Brain pericyte (primary cell): ENCODE data around the gene IRX2.

Source experiments
- DNase-seq: peaks from one replicate; pipeline ENCODE4 v3.0.0-alpha.2; 2012; ENCODE audit warnings: low read depth, low spot score

IRX2 gene

DNA sequence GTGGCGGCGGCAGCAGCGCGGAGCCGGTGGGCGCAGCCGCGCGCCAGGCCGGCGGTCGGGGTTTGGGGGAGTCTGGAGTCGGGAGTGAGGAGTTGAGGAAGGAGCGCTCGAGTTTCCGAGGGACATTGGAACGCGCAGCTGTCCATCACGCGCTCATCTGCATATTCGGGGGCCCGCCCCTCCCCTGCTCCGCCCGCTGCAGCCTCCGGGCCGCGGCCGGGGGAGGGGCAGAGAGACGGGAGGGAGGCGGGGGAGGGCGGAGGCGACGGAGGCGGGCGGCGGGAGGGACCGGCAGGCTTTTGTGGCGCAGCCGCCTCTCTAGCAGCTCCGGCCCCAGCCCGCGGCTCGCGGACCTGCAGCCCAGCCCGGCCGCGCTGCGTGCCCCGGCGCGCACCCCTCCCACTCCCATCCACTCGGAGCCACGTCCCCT is at the start of gene IRX2:
Gene IRX2, minus strand, starts transcription at position 86 of the 430 bp plus-strand sequence. CDS start 264 bp downstream, outside the sequence.
- no peak for DNase-seq

- DNase-seq, result no peak
Measured at GRCh38 chr5:2800035-2800434, 48.6 kb upstream of the IRX2 start.

DNA sequence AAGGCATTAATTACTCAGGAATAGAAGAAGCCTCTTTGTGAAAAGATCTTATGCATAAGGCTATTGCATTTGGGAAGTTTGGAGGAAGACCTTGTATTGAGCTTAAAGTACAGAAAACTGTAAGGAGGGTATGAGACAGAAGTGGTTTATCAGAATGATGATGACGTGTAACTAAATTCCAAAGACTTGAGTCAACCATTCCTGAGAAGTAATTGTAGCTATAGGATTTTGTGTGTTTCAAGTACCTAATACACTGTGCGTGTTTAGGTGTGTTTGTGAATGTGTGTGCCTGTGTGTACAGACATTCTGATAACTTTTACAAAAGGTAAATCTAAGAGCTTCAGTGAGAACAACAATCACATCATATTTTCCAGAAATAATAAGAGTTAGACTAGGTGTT is 46.5 kb upstream of the IRX2 start:
- no peak for DNase-seq

DNA sequence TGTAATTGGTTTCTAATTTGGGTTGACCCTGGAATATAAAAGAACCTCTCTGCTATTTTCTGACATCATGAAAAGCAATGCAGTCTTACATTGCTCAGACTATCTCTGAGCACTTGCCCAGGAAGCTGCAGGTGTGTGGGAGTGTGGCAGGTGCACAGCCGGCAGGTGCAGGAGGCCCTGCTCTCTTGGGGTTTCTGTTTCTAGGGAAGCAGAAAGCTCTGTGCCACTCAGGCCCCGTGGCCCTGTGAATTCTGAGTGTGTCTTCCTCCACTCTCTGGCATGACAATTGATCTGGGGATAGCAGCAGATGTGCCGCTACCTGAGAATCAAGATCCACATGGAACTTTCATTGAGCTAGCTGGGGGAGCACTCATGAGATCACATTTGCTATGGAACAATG is 45.7 kb upstream of the IRX2 start:
- no peak for DNase-seq

DNA sequence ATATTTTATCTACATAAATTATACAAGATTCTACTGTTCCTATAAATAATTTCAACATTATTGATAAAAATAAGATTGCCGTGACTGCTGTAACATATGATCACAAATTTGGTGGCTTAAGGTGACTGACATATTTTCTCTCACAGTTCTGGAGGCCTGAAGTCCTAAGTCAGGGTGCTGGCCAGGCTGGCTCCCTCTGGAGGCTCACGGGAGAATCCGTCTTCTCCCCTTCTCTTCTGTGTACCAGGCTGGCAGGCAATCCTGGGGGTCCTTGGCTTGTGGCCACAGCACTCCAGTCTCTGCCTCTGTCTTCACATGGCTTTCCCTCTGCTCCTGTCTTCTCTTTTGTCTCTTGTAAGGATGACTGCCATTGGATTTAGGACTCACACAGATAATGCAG is 31.7 kb upstream of the IRX2 start:
- no peak for DNase-seq

DNA sequence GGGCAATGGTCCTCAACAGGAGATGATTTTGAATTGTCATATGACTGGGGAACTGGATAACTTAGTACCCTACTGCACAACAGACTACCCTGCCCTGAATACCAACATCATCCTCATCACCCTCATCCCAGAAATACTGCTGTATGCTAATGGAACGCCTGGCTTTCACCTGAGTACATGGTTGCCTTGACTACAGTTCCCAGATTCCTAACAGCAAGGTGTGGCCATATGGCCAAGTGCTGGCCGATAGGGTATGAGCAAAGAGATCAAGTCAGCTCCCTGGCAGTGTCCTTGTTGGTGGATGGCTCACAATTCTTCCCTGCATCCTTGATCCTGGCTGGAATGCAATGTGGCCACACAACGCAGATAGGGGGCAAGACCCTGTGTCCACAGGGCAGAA is 31.2 kb upstream of the IRX2 start:
- DNase-seq, result no peak

DNA sequence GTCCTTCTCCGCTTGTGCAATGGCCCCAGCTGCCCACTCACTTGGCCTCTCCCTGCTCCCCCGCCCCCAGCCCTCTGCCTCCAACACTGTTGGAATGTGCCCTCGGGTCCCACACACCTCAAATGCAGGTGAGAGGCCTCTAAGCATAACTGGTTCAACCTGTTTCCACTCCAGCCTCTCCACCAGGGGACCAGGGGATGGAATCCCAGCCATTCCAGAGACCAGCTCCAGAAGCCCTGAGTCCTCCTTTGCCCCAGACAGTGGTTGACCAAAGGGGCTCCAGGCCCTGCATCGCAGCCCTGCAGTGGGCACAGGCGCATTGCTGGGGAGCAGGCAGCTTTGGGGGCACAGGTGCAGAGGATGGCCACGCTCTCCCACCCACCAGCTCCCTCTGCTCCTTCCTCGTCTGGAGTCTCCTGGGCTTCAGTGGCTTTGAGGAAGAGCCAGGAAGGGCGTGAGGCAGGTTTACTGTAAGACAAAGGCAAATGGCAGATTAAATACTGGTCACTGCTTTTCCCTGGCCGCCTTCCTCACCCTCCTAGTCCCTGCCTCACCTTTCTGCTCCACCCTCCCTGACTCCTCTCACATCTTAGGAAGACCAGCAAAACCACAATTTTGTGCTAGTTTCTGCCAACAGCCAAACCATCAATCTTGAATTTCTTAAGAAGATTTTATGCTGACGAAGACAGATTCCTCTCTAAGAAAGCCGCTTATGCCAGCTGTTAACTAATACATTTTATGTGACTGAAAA is 29.1 kb upstream of the IRX2 start:
- DNase-seq, result no peak

GRCh38 chr5:2779459-2779858 is 28.0 kb upstream of the IRX2 start:
- DNase-seq, result no peak

- DNase-seq, result no peak
Measured at GRCh38 chr5:2776337-2777302, 25.1 kb upstream of the IRX2 start.

GRCh38 chr5:2773327-2773726 is 21.9 kb upstream of the IRX2 start:
- DNase-seq, result no peak

DNA sequence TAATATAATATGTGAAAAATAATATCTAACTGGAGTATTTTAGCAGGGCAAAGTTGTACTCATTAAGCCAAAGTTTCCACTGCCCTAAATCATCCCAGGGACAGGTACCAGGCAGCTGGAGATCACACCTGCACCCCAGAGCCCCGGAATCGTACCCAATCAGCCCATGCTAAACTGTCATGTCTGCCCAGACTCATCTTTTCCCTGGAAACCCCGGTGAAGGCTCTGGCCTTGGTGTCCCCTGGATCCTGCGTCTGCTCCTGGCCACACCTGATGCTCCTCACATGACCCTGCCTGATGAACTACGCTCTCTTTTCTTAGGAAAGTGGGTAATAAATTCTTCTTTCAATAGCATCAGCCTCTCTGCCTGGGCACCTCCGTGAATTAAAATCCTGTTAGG is 15.6 kb upstream of the IRX2 start:
- no peak for DNase-seq

DNA sequence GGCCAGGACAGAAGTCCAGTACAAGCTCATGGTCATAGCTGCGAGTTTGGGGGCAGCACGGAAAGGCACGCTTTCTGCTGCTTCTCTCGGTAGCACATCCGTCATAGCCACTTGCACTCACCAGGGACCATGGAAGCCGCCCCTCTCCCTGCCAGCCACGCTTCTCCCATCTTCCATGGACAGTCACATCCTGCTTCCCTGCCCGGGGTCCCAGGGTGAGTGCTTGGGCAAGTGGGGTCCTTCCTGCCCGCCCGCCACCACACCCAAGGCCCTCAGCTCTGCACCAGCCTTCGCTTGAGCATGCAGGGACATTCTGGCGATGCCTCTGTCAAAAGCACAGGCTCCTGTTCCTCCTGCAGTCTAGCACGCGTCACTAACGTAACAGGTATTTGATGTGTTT is 13.1 kb upstream of the IRX2 start:
- no peak for DNase-seq

DNA sequence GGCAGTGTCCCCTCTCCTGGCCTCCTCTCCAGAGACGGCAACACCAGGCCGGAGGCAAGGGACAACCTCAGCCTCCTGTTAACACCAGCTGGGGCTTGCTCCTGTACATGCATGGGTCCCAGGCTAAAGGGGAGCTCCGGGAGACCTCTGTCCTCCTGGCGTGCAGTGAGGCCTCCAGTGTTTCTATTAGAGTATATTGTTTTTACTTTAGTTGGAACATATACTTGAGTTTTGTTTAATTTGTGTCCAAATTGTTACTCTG is 12.0 kb upstream of the IRX2 start:
- DNase-seq, result no peak

- no peak for DNase-seq
Measured at GRCh38 chr5:2762744-2763532, 11.5 kb upstream of the IRX2 start.

GRCh38 chr5:2761921-2762488 is 10.5 kb upstream of the IRX2 start:
- DNase-seq, result no peak

- no peak for DNase-seq
Measured at GRCh38 chr5:2759696-2760461, 8.4 kb upstream of the IRX2 start.

- no peak for DNase-seq
Measured at GRCh38 chr5:2759091-2759490, 7.6 kb upstream of the IRX2 start.

DNA sequence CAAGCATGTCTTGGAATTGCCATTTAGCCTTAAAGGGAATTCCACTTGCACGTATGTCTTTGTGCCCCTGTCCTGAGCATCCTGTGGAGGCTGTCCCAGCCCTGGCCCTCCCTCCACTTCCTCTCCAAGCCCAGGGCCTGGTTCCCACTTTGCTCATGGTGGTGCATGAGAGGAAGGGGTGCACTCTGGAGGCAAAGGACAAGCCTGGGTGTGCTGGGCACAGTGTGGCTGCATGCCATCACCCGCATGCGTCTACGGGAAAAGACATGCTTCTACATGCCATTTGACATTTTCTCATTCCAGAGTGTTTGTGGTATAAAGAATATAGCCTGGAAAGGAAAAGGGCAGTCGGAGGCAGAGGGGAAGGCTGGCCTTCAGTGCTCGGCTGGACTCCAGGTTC is 7.2 kb upstream of the IRX2 start:
- DNase-seq, result no peak

- no peak for DNase-seq
Measured at GRCh38 chr5:2757563-2758351, 6.3 kb upstream of the IRX2 start.
